LNCAP (cell line): ENCODE data around the gene KIF23.
A peak's percentile ranks its signal among the peaks of the same experiment; 100 is the strongest.

ENCODE experiments used
- TF ChIP-seq, protein P1 (sequence below): fragments of 450-650 bp; IDR thresholded peaks from 2 replicates; pipeline ENCODE4 v1.5.1; 2017; ENCODE audit warnings: mild to moderate bottlenecking

KIF23 gene

DNA sequence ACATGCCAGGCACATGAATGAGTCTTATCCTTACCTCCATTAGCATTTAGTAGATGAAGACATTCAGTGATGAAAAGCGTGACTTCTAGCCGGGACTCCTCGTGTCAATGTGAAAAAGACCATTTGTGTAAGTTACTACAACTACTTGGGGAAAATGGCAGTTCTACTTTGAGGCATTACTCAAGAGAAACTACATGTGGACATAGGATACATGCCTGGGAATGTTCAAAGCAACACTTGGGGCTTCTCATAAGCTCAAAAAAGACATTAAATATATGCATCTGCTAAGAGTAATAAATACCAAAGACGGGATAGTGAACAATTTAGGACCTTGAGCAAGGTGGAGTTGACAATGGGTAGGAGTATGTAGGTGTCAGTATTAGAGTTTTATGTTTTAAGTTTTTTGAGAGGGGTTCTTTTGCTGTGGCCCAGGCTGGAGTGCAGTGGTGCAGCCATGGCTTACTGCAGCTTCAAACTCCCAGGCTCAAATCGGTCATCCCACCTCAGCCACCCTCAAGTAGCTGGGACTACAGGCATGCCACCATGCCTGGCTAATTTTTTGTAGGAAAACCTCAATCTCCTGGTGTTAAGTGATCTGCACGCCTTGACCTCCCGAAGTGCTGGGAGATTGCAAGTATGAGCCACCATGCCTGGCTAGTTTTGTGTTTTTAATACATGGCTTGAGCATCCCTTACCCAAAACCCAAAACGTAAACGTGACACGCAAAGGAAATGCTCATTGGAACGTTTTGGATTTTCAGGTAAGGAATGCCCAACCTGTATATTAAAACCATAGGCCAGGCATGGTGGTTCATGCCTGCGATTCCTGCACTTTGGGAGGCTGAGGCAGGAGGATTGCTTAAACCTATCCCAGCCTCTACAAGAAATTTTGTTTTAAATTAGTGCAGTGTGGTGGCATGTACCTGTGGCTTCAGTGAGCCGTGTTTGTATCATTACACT is 42.3 kb downstream of the KIF23 start:
- TF ChIP-seq, protein P1, sequence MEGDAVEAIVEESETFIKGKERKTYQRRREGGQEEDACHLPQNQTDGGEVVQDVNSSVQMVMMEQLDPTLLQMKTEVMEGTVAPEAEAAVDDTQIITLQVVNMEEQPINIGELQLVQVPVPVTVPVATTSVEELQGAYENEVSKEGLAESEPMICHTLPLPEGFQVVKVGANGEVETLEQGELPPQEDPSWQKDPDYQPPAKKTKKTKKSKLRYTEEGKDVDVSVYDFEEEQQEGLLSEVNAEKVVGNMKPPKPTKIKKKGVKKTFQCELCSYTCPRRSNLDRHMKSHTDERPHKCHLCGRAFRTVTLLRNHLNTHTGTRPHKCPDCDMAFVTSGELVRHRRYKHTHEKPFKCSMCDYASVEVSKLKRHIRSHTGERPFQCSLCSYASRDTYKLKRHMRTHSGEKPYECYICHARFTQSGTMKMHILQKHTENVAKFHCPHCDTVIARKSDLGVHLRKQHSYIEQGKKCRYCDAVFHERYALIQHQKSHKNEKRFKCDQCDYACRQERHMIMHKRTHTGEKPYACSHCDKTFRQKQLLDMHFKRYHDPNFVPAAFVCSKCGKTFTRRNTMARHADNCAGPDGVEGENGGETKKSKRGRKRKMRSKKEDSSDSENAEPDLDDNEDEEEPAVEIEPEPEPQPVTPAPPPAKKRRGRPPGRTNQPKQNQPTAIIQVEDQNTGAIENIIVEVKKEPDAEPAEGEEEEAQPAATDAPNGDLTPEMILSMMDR, result no peak

DNA sequence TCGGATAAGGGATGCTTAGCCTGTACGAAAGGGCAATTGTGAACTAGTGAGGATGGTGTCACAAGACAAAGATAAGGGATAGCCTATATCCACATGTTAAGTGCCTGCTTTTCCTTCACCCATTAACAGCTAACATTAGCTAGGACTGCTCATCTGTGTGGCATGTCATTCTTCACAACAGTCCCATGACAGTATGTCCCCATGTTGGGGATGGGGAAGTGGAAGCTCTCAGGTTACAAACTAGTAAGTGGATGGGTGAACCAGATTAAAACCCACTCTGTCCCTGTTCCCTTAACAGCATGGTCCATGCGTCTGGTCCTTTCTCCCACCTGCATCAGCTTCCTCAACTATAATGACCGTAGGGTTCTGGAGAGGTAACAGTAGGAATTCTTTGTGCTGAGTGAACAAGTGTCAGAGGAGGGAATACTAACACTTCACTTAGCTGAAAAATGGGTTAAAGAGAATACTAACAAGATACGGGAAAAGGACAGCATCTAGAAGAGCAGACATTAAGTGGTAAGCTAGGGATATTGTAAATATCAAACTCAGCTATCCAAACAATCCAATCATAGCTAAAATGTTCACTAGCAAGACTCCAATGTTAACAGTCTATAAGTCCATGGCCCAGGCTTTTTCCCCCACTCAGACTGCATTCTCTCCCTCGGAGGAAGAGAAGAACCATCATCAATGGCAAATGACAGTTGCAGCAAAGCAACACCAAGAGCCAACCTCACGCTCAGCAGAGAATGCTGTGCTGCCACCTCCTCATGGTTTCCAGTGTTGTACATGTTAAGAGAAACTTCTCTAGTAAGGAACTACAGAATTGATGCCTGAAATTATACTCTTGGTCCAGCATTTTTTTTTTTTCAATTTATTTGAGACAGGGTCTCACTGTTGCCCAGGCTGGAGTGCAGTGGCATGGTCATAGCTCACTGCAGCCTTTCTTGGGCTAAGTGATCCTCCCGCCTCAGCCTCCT is 43.4 kb downstream of the KIF23 start:
- TF ChIP-seq, protein P1, result no peak

DNA sequence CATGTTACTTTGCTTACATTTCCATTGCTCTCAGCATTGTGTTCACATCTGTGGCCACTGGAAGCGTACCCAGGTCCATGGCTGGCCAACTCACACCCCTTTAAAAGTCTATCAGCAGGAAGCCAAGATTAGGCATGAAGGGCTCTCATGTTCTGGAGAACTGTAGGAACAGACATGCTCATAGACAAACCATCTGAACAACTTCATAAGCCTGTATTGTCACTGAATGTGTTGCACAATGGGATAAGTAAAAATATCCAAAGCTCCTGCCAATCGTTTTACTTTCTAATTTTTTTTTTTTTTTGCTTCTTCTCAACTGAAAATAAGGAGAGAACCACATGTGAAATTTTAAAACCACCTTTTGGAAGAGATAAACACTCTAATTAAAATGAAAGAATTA is 44.9 kb downstream of the KIF23 start:
- TF ChIP-seq, protein P1, result no peak

DNA sequence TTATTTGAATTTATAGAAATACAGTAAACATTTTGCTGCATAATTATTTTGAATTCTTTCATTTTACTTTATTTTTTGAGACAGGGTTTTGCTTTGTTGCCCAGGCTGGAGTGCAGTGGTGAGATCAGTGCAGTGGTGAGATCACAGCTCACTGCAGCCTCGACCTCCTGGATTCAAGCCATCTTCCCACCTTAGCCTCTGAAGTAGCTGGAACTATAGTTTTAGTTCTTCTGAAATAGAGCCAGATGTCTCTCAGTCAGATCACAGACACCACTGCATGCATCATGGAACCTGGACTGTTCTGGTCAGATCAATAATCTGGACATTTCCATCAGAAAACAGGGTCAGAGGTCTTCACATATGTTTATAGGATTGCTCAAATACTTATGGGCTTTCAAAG is 46.3 kb downstream of the KIF23 start:
- TF ChIP-seq, protein P1, result no peak

DNA sequence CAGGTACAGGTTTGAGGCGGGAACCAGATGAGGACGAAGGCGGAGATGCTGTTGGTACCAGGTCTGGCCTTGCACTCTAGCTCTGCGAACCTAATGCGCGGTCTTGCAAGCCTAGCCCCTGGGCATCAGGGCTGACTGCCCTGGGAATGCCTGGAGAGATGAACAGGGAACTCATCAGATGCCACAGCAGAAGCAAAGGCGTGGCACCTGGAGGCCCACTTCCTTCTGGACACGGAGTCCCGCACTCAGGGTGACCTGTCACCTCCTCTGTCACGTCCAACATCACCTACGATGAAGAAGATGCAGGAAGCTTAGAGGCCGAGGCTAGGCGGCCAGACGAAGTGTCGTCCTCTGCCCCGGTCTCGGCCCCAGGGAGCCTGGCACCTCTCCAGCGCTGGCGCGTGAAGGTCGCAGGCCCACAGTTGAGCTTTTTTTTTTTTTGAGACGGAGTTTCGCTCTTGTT is 47.9 kb downstream of the KIF23 start:
- TF ChIP-seq, protein P1, result no peak

DNA sequence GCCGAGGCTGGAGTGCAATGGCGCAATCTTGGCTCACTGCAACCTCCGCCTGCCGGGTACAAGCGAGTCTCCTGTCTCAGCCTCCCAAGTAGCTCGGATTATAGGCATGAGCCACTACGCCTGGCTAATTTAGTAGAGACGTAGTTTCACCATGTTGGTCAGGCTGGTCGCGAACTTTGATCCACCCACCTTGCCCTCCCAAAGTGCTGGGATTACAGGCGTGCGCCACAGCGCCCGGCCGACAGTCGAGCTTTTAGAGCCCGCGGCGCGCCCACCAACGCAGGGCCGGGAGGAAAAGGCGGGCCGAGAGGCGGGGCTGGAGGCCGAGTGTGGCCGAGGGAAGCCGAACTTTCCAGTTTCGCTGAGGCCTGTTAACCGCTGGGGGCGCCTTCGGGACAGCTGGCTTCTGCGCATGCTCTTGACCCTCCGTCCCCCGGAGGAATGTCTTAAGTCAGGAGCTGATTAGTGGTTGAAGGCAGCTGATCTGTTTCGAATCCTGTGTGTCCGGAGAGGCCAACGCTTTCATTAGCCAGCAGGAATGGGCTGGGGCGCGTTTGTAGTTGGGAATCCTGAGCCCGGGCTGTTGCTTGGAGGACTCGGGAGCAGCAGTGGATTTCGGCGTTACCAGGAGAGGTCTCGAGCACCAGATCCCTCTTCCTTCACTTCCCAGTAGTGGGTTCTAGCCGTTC is 48.5 kb downstream of the KIF23 start:
- TF ChIP-seq, protein P1, result peak; percentile 84
